GM21515 (cell line): ENCODE results near the gene TRMT1.

Experiments used
- ATAC-seq: cut with Tn5 transposase; IDR thresholded peaks from one replicate; pipeline ENCODE4 v1.9.1; 2021; ENCODE audit not compliant: unreplicated experiment

Gene TRMT1

GRCh38 chr19:13055213-13056051 lies 61.1 kb downstream of the TRMT1 start:
- no peak for ATAC-seq
